GM19023 (cell line): ENCODE measurements around the gene TNFSF13.

ENCODE experiments used
- ATAC-seq: cut with Tn5 transposase; IDR thresholded peaks from one replicate; pipeline ENCODE4 v1.9.1; 2021; ENCODE audit warnings: mild to moderate bottlenecking, moderate library complexity; ENCODE audit not compliant: unreplicated experiment

The TNFSF13 gene

DNA sequence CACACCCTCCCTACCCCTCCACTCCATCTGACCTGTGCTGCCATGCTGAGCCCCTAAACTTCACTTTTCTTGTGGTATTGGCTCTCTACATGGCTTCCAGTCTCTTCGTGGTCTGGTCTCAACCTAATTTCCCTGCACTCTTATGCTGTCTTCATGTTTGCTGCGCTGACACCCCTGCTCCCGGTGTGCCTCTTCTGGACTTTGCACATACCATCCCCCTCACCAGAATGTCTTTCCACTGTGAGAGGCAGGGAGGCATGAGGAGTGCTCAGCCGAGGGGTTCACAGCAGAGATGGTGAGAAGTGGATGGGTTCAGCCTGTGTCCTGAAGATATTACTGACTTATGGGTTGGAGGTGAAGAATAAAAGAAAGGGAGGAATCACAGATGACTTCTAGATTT is 7.2 kb upstream of the TNFSF13 start:
- ATAC-seq: no peak

DNA sequence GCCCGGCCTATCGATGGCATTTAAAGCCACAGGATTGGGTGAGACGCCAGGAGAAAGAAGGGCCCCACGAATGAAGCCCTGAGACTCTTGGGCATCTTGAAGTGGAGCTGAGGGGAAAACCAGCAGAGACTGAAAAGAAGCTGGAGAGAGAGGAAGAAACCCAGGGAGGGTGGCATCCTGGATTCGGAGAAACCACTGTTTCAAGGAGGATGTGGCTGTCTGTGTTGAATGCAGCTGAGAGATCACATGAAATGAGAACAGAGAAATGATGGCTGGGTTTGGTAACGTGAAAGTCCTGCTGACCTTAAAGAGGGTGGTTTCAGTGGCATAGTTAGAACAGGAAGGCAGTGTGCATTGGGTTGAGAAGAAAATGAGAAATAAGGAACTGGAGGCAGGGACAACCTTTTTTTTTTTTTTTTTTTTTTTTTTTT is 5.9 kb upstream of the TNFSF13 start:
- peak; percentile 62 for ATAC-seq

- no peak for ATAC-seq
Measured at GRCh38 chr17:7553356-7553755, 5.2 kb upstream of the TNFSF13 start.

DNA sequence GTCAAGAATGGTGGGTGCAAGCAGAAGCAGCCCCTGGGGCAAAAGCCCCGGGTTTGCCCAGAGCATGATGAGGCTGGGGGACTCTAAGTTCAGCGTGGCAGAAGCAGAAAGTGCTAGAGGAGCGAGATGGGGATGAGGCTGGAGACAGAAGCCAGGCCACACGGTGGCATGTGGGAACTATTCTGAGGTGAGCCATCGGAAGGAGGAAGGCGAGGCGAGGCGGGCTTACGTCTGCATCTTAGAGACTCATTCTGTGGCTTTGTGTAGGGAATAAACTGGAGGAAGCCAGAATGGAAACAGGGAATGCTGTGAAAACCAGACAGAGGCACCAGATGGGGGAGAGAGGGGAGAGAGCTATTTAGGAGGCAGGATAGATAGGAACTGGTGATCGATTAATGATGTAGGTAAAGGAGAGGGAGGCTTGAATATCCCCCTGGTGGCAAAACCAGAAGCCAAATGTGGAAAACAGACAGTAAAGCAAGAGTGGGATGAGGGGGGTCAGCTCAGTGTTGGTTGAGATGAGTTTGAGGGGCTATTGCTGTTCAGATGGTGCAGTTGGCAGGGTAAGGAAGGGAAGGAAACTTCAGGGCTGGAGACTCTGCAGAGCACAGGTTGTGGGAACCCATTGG is 3.1 kb upstream of the TNFSF13 start:
- ATAC-seq: no peak

- no peak for ATAC-seq
Measured at GRCh38 chr17:7556627-7557026, 1.9 kb upstream of the TNFSF13 start.

DNA sequence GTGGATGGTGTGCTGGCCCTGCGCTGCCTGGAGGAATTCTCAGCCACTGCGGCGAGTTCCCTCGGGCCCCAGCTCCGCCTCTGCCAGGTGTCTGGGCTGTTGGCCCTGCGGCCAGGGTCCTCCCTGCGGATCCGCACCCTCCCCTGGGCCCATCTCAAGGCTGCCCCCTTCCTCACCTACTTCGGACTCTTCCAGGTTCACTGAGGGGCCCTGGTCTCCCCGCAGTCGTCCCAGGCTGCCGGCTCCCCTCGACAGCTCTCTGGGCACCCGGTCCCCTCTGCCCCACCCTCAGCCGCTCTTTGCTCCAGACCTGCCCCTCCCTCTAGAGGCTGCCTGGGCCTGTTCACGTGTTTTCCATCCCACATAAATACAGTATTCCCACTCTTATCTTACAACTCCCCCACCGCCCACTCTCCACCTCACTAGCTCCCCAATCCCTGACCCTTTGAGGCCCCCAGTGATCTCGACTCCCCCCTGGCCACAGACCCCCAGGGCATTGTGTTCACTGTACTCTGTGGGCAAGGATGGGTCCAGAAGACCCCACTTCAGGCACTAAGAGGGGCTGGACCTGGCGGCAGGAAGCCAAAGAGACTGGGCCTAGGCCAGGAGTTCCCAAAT is 1.3 kb upstream of the TNFSF13 start:
- no peak for ATAC-seq

GRCh38 chr17:7557775-7558543 is 591 bp upstream of the TNFSF13 start:
- ATAC-seq: no peak

DNA sequence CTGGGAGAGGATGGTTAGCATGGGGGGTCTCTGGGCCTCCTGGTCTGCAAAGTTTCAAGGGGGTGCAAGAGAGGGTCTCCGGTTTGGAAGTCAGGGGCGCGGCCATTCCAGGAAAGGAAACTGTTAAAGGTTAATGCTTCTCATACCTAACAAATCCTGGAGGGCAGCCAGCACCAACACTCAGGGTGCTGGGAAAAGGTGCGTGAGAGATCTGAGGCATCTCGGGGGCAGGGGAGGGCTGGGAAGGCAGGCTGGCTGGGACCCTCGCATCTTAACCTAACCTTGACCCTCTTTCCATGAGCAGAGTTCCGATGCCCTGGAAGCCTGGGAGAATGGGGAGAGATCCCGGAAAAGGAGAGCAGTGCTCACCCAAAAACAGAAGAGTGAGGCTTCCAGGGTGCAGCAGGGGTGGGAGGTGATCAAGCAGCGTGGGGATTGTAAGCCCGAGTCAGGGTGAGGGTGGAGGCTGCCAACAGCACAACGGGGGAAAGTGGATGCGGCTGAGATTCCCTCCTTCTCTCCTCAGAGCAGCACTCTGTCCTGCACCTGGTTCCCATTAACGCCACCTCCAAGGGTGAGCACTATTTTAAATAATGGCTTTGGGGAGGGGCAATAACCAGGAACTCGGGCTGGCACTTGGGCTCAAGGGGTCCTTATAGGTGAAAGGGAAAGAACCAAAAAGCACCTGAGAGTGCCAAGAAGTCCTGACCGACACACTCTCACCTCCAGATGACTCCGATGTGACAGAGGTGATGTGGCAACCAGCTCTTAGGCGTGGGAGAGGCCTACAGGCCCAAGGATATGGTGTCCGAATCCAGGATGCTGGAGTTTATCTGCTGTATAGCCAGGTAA is 996 bp downstream of the TNFSF13 start:
- ATAC-seq: no peak

GRCh38 chr17:7560172-7561027 is 1.9 kb downstream of the TNFSF13 start:
- no peak for ATAC-seq

DNA sequence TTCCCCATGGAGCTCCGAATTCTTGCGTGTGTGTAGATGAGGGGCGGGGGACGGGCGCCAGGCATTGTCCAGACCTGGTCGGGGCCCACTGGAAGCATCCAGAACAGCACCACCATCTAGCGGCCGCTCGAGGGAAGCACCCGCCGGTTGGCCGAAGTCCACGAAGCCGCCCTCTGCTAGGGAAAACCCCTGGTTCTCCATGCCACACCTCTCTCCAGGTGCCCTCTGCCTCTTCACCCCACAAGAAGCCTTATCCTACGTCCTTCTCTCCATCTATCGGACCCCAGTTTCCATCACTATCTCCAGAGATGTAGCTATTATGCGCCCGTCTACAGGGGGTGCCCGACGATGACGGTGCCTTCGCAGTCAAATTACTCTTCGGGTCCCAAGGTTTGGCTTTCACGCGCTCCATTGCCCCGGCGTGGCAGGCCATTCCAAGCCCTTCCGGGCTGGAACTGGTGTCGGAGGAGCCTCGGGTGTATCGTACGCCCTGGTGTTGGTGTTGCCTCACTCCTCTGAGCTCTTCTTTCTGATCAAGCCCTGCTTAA is 2.6 kb downstream of the TNFSF13 start:
- peak; percentile 50 for ATAC-seq

- ATAC-seq: peak; percentile 69
Measured at GRCh38 chr17:7561589-7562207, 3.1 kb downstream of the TNFSF13 start, which contains the start of gene SENP3. SENP3 (plus strand) TSS chr17:7561919; CDS start chr17:7563077, 1,158 bp downstream.

- no peak for ATAC-seq
Measured at GRCh38 chr17:7562208-7562605, 3.7 kb downstream of the TNFSF13 start.

DNA sequence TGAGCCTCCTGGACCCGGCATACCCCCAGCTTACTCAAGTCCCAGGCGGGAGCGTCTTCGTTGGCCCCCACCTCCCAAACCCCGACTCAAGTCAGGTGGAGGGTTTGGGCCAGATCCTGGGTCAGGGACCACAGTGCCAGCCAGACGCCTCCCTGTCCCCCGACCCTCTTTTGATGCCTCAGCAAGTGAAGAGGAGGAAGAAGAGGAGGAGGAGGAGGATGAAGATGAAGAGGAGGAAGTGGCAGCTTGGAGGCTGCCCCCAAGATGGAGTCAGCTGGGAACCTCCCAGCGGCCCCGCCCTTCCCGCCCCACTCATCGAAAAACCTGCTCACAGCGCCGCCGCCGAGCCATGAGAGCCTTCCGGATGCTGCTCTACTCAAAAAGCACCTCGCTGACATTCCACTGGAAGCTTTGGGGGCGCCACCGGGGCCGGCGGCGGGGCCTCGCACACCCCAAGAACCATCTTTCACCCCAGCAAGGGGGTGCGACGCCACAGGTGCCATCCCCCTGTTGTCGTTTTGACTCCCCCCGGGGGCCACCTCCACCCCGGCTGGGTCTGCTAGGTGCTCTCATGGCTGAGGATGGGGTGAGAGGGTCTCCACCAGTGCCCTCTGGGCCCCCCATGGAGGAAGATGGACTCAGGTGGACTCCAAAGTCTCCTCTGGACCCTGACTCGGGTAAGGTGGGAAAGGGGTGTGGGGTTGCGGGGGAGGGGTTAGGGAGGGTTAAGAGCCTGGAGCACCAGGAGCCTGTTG is 4.7 kb downstream of the TNFSF13 start:
- ATAC-seq: no peak

GRCh38 chr17:7569571-7569970 is 11.0 kb downstream of the TNFSF13 start:
- ATAC-seq: no peak

GRCh38 chr17:7570351-7570750 is 11.8 kb downstream of the TNFSF13 start:
- ATAC-seq: no peak

GRCh38 chr17:7572338-7572587 is 13.7 kb downstream of the TNFSF13 start:
- ATAC-seq: no peak

DNA sequence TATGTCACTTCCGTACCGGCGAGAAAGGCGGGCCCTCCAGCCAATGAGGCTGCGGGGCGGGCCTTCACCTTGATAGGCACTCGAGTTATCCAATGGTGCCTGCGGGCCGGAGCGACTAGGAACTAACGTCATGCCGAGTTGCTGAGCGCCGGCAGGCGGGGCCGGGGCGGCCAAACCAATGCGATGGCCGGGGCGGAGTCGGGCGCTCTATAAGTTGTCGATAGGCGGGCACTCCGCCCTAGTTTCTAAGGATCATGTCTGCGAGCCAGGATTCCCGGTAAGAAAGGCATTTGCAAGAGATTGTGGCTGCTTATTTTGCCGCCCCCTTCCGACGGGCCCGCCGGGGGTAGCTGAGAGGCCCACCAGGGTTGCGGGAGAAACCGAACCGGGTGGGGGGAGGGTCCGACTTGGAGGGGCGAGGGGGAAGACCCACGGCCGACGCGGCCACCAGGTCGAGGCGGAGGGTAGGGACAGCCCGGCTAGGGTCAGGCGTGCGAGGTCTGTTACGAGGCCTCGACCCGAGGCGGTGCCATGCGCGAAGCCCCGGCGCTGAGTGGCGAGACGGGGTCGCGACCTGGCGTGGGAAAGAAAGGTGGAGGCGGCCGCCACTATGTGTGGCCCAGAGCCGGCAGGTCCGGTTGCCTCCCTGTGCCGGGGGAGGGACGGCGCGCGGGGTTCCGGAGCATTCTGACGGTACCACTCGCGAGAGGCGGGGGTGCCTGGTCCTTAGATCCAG is 14.2 kb downstream of the TNFSF13 start:
- ATAC-seq: peak; percentile 91

DNA sequence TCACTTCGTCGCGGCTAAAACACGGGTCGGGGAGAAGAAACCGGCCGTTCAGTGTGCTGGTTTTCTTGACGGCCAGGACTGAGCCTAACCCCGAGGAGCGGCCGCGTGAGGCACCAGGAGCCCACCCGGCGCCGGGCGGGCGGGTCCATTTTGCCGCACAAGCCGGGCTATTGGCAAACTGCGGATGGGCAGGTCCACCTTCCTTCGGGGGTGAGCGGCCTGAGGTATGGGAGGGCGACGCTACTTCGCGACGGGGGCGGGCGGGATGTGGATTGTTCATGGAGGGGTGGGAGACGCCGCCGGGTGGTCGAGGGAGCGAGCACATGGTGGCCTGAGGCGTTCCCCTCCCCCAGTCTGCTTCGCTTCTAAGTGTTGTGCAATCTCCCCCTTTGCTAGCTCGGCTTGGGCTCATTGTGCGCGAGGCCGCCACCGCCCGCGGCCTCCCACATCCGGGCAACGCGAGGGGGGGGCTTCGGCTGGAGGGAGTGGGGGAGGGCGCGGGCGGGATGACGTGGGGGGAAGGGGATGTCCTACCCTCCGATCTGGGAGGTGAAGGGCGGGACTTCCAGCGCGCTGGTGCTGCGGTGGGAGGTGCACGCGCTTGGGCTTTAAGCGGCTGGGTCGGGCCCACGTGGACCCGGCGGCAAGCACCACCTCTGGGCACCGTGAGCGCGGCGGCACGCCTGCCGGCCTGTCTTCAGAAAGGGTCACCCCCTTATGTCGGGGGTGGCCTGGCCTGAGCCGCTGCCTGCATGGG is 15.0 kb downstream of the TNFSF13 start:
- ATAC-seq: peak; percentile 2
